C4-2B (cell line): ENCODE results near the gene GABRB3.

Source experiments
- H3K27ac ChIP-seq: fragments of 450-650 bp; 2 replicates; pipeline ENCODE4 v1.5.1; 2017
- CTCF ChIP-seq: fragments of 450-650 bp; conservative IDR thresholded peaks from 2 replicates; pipeline ENCODE4 v1.5.1; 2017; ENCODE audit warnings: mild to moderate bottlenecking
- ZFX ChIP-seq: fragments of 450-650 bp; IDR thresholded peaks from 2 replicates; pipeline ENCODE4 v1.6.1; 2017

The GABRB3 gene

GRCh38 chr15:26615188-26615926 lies 157.5 kb downstream of the GABRB3 start:
- H3K27ac ChIP-seq = peak overlapping the region; percentile 74
- no peak for TF ChIP-seq ZFX
- no peak for TF ChIP-seq CTCF

GRCh38 chr15:26614734-26615133 lies 158.1 kb downstream of the GABRB3 start:
- H3K27ac ChIP-seq = no peak overlapping the region
- no peak for TF ChIP-seq ZFX
- no peak for TF ChIP-seq CTCF

GRCh38 chr15:26598704-26599103 lies 174.2 kb downstream of the GABRB3 start:
- TF ChIP-seq CTCF (no peak), ZFX (no peak)
- H3K27ac ChIP-seq = no peak overlapping the region

- no peak for TF ChIP-seq ZFX
- no peak for TF ChIP-seq CTCF
Observed at GRCh38 chr15:26595611-26596010, 177.3 kb downstream of the GABRB3 start.

GRCh38 chr15:26590676-26591075 lies 182.2 kb downstream of the GABRB3 start:
- no peak for TF ChIP-seq ZFX
- TF ChIP-seq CTCF = no peak
- no peak overlapping the region for H3K27ac ChIP-seq

More at GRCh38 chr15:26595611-26596010, 177.3 kb downstream of the GABRB3 start:
- no peak overlapping the region for H3K27ac ChIP-seq

GRCh38 chr15:26582840-26583239 lies 190.0 kb downstream of the GABRB3 start:
- TF ChIP-seq ZFX (no peak), CTCF (no peak)
- no peak overlapping the region for H3K27ac ChIP-seq

- TF ChIP-seq ZFX (no peak), CTCF (no peak)
- H3K27ac ChIP-seq = no peak overlapping the region
Observed at GRCh38 chr15:26580943-26581342, 191.9 kb downstream of the GABRB3 start.
